ENCODE measurements around the gene TAS2R40.
A peak's percentile ranks its signal among the peaks of the same experiment; 100 is the strongest.
"Not testable (repeated sequence)": the region's sequence is repeated elsewhere in the genome, so short reads cannot be mapped to it uniquely, and the experiment has no call there.

TAS2R40 gene

GRCh38 chr7:143250822-143251221, 29.0 kb downstream of the TAS2R40 start:
- Histone ChIP-seq H3K4me3 (ENCODE audit: extremely low read depth, insufficient read depth, low read length, poor library complexity, severe bottlenecking) (no peak overlapping the region), H3K36me3 (ENCODE audit: control insufficient read depth, insufficient read depth, low read length) (no peaks in the 10 kb centered on the region), H3K27ac (ENCODE audit: low read depth, low read length, severe bottlenecking) (no peak overlapping the region), H3K9me3 (ENCODE audit: control insufficient read depth, low read length) (peaks cover 11% of the 10 kb centered on the region), H3K4me1 (ENCODE audit: control insufficient read depth, insufficient read depth, low read length, poor library complexity, severe bottlenecking) (no peaks in the 10 kb centered on the region)
- no CpG with 5 or more reads among the region's 1 CpG for WGBS, 2 experiments (ENCODE audit: insufficient coverage in 2 of 2)

DNA sequence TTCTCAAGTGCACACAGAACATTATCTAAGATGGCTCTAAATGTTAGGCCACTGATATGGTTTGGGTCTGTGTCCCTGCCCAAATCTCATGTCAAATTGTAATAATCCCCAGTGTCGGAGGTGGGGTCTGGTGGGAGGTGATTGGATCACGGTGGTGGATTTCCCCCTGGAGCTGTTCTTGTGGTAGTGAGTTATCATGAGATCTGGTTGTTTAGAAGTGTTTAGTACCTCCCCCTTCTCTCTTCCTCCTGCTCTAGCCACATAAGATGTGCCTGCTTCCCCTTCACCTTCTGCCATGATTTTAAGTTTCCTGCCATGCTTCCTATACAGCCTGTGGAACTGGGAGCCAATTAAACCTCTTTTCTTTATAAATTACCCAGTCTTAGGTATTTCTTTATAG, 30.2 kb downstream of the TAS2R40 start:
- no CpG with 5 or more reads among the region's 2 CpGs for WGBS, 2 experiments (ENCODE audit: insufficient coverage in 2 of 2)
- Histone ChIP-seq H3K36me3 (ENCODE audit: control insufficient read depth, insufficient read depth, low read length) (no peaks in the 10 kb centered on the region), H3K4me3 (ENCODE audit: extremely low read depth, insufficient read depth, low read length, poor library complexity, severe bottlenecking) (no peak overlapping the region), H3K4me1 (ENCODE audit: control insufficient read depth, insufficient read depth, low read length, poor library complexity, severe bottlenecking) (no peaks in the 10 kb centered on the region), H3K9me3 (ENCODE audit: control insufficient read depth, low read length) (peaks cover 11% of the 10 kb centered on the region), H3K27ac (ENCODE audit: low read depth, low read length, severe bottlenecking) (no peak overlapping the region)

DNA sequence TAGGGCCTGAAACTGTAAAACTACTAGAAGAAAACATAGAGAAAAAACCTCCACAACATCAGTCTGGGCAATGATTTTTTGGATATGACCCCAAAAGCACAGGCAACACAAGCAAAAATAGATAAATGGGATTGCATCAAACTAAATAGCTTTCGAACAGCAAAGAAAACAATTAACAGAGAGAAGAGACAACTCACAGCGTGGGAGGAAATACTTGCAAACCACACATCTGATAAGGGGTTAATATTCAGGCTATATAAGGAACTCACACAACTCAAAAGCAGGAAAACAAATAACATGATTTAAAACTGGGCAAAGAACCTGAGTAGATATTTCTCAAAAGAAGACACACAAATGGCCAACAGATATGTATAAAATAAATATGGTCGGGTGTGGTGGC, 33.7 kb downstream of the TAS2R40 start:
- WGBS, 2 experiments (ENCODE audit: insufficient coverage in 2 of 2): no CpG with 5 or more reads among the region's 3 CpGs
- no peak overlapping the region for H3K4me3 ChIP-seq (ENCODE audit: extremely low read depth, insufficient read depth, low read length, poor library complexity, severe bottlenecking)
- peaks cover 11% of the 10 kb centered on the region for H3K9me3 ChIP-seq (ENCODE audit: control insufficient read depth, low read length)
- no peak overlapping the region for H3K27ac ChIP-seq (ENCODE audit: low read depth, low read length, severe bottlenecking)
- no peaks in the 10 kb centered on the region for H3K36me3 ChIP-seq (ENCODE audit: control insufficient read depth, insufficient read depth, low read length)
- no peaks in the 10 kb centered on the region for H3K4me1 ChIP-seq (ENCODE audit: control insufficient read depth, insufficient read depth, low read length, poor library complexity, severe bottlenecking)

- Histone ChIP-seq H3K27ac (ENCODE audit: low read depth, low read length, severe bottlenecking) (no peak overlapping the region), H3K4me3 (ENCODE audit: extremely low read depth, insufficient read depth, low read length, poor library complexity, severe bottlenecking) (no peak overlapping the region), H3K4me1 (ENCODE audit: control insufficient read depth, insufficient read depth, low read length, poor library complexity, severe bottlenecking) (no peaks in the 10 kb centered on the region), H3K36me3 (ENCODE audit: control insufficient read depth, insufficient read depth, low read length) (no peaks in the 10 kb centered on the region), H3K9me3 (ENCODE audit: control insufficient read depth, low read length) (peaks cover 11% of the 10 kb centered on the region)
- 75 to 78% methylated on average over 1 to 2 of the region's 3 CpGs for WGBS, 2 experiments (ENCODE audit: insufficient coverage in 2 of 2)
Measured at GRCh38 chr7:143256325-143256724, 34.5 kb downstream of the TAS2R40 start.

DNA sequence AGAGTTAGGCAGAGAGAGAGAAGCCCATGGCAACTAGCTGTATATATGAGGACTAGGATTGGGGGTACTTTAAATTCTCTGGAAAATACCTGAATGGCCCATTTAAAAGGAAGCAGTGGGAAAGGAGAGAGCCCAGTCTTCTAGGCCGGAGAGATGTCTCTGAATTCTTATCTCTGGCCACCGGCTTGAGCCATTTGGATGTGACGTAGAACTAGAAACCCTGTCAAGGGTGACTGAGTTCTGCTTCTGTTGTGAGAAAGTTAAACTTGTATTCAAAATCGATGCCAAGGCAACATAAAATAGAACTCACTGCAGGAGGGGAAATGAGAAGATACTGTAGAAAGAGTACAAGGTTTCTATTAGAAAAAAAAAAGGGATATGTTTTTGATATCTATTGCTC, 35.1 kb downstream of the TAS2R40 start:
- Histone ChIP-seq H3K27ac (ENCODE audit: low read depth, low read length, severe bottlenecking) (no peak overlapping the region), H3K4me3 (ENCODE audit: extremely low read depth, insufficient read depth, low read length, poor library complexity, severe bottlenecking) (no peak overlapping the region)
- WGBS, 2 experiments (ENCODE audit: insufficient coverage in 2 of 2): 91 to 95% methylated on average over 4 of the region's 4 CpGs

GRCh38 chr7:143257501-143257900, 35.7 kb downstream of the TAS2R40 start:
- Histone ChIP-seq H3K4me1 (ENCODE audit: control insufficient read depth, insufficient read depth, low read length, poor library complexity, severe bottlenecking) (no peaks in the 10 kb centered on the region), H3K9me3 (ENCODE audit: control insufficient read depth, low read length) (peaks cover 11% of the 10 kb centered on the region), H3K4me3 (ENCODE audit: extremely low read depth, insufficient read depth, low read length, poor library complexity, severe bottlenecking) (no peak overlapping the region), H3K36me3 (ENCODE audit: control insufficient read depth, insufficient read depth, low read length) (no peaks in the 10 kb centered on the region), H3K27ac (ENCODE audit: low read depth, low read length, severe bottlenecking) (no peak overlapping the region)
- 60 to 97% methylated on average over 1 to 3 of the region's 5 CpGs for WGBS, 2 experiments (ENCODE audit: insufficient coverage in 2 of 2)

More for the DNA sequence above, 35.1 kb downstream of the TAS2R40 start:
- Histone ChIP-seq H3K9me3 (ENCODE audit: control insufficient read depth, low read length) (peaks cover 11% of the 10 kb centered on the region), H3K4me1 (ENCODE audit: control insufficient read depth, insufficient read depth, low read length, poor library complexity, severe bottlenecking) (no peaks in the 10 kb centered on the region), H3K36me3 (ENCODE audit: control insufficient read depth, insufficient read depth, low read length) (no peaks in the 10 kb centered on the region)

- Histone ChIP-seq H3K36me3 (ENCODE audit: control insufficient read depth, insufficient read depth, low read length) (no peaks in the 10 kb centered on the region), H3K4me3 (ENCODE audit: extremely low read depth, insufficient read depth, low read length, poor library complexity, severe bottlenecking) (no peak overlapping the region), H3K9me3 (ENCODE audit: control insufficient read depth, low read length) (peaks cover 5% of the 10 kb centered on the region), H3K4me1 (ENCODE audit: control insufficient read depth, insufficient read depth, low read length, poor library complexity, severe bottlenecking) (no peaks in the 10 kb centered on the region), H3K27ac (ENCODE audit: low read depth, low read length, severe bottlenecking) (no peak overlapping the region)
- 44 to 89% methylated on average over 1 to 2 of the region's 2 CpGs for WGBS, 2 experiments (ENCODE audit: insufficient coverage in 2 of 2)
Measured at GRCh38 chr7:143258831-143259230, 37.0 kb downstream of the TAS2R40 start.

- no peaks in the 10 kb centered on the region for H3K4me1 ChIP-seq (ENCODE audit: control insufficient read depth, insufficient read depth, low read length, poor library complexity, severe bottlenecking)
- no peak overlapping the region for H3K27ac ChIP-seq (ENCODE audit: low read depth, low read length, severe bottlenecking)
- WGBS, 2 experiments (ENCODE audit: insufficient coverage in 2 of 2): 100% methylated on average over 1 of the region's 2 CpGs; no CpG with 5 or more reads in 1 of the 2 experiments
Measured at GRCh38 chr7:143259765-143260164, 37.9 kb downstream of the TAS2R40 start.

DNA sequence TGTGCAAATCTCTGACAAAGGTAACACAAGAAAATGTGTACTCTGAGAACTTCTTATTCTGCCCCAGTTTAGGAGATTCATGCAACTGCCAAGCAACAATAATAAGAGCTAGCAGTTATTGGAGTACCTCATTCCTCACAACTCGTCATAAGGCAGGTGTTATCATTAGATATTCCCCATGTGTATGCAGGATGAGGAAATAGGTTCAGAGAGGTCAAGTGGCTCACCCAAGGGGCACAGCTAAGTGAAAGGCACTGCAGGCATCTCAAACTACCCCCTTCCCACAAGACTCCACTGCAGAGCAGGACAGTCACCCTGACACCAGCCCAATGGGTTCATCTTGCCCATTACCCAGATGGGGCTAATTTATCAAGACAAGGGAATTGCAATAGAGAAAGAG, 40.1 kb downstream of the TAS2R40 start:
- no CpG with 5 or more reads among the region's 1 CpG for WGBS, 2 experiments (ENCODE audit: insufficient coverage in 2 of 2)
- H3K27ac ChIP-seq (ENCODE audit: low read depth, low read length, severe bottlenecking): no peak overlapping the region
- H3K9me3 ChIP-seq (ENCODE audit: control insufficient read depth, low read length): no peaks in the 10 kb centered on the region
- H3K36me3 ChIP-seq (ENCODE audit: control insufficient read depth, insufficient read depth, low read length): peaks cover 9% of the 10 kb centered on the region
- no peaks in the 10 kb centered on the region for H3K4me1 ChIP-seq (ENCODE audit: control insufficient read depth, insufficient read depth, low read length, poor library complexity, severe bottlenecking)
- no peak overlapping the region for H3K4me3 ChIP-seq (ENCODE audit: extremely low read depth, insufficient read depth, low read length, poor library complexity, severe bottlenecking)

More at GRCh38 chr7:143259765-143260164, 37.9 kb downstream of the TAS2R40 start:
- Histone ChIP-seq H3K9me3 (ENCODE audit: control insufficient read depth, low read length) (no peaks in the 10 kb centered on the region), H3K4me3 (ENCODE audit: extremely low read depth, insufficient read depth, low read length, poor library complexity, severe bottlenecking) (no peak overlapping the region), H3K36me3 (ENCODE audit: control insufficient read depth, insufficient read depth, low read length) (no peaks in the 10 kb centered on the region)

- Histone ChIP-seq H3K27ac (ENCODE audit: low read depth, low read length, severe bottlenecking) (peak within 1 kb of the TSS; percentile 36), H3K4me3 (ENCODE audit: extremely low read depth, insufficient read depth, low read length, poor library complexity, severe bottlenecking) (peak within 1 kb of the TSS; percentile 65), H3K36me3 (ENCODE audit: control insufficient read depth, insufficient read depth, low read length) (peaks cover 25% of the 10 kb centered on the region), H3K9me3 (ENCODE audit: control insufficient read depth, low read length) (no peaks in the 10 kb centered on the region), H3K4me1 (ENCODE audit: control insufficient read depth, insufficient read depth, low read length, poor library complexity, severe bottlenecking) (no peaks in the 10 kb centered on the region)
- 7 to 11% methylated on average over 36 to 39 of the region's 48 CpGs for WGBS, 2 experiments (ENCODE audit: insufficient coverage in 2 of 2)
Measured at GRCh38 chr7:143263266-143264195, 41.7 kb downstream of the TAS2R40 start, which contains the start of gene GSTK1. Gene GSTK1, plus strand, starts transcription at chr7:143263441. Its CDS starts 73 bp downstream, at chr7:143263514.

DNA sequence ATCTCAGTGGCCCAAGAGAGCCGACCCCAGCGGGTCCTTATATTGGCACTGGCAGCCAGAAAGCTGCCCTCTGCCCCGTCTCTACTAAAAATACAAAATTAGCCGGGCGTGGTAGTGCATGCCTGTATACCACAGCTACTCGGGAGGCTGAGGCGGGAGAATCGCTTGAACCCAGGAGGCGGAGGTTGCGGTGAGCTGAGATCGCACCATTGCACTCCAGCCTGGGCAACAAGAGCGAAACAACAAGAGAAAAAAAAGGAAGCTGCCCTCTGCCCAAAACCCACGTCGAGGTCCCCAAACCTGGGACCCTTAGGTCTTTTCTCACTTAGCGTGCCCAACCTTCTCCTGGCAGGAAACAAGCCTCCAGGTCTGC, 42.3 kb downstream of the TAS2R40 start:
- H3K9me3 ChIP-seq (ENCODE audit: control insufficient read depth, low read length); H3K27ac ChIP-seq (ENCODE audit: low read depth, low read length, severe bottlenecking); H3K4me1 ChIP-seq (ENCODE audit: control insufficient read depth, insufficient read depth, low read length, poor library complexity, severe bottlenecking): not testable (repeated sequence)
- Histone ChIP-seq H3K36me3 (ENCODE audit: control insufficient read depth, insufficient read depth, low read length) (peaks cover 31% of the 10 kb centered on the region), H3K4me3 (ENCODE audit: extremely low read depth, insufficient read depth, low read length, poor library complexity, severe bottlenecking) (peak overlapping the region; percentile 65)
- 89 to 90% methylated on average over 14 to 15 of the region's 15 CpGs for WGBS, 2 experiments (ENCODE audit: insufficient coverage in 2 of 2)

Measured in mesodermal cell (in vitro differentiated cells).